Breast epithelium (tissue), 3 donors: ENCODE measurements around the gene UBAC1.

Source experiments
- POLR2A ChIP-seq: fragments of 450-650 bp; IDR thresholded peaks from one replicate; pipeline ENCODE4 v1.6.1; 2016; ENCODE audit warnings: antibody characterized with exemption, mild to moderate bottlenecking, moderate library complexity
- TF ChIP-seq, protein P1 (sequence below), 3 donors: fragments of 450-650 bp; IDR thresholded peaks; one replicate each; pipeline ENCODE4 v1.5.1; 2016 to 2017; ENCODE audit warnings: antibody characterized with exemption in 3 of 3, mild to moderate bottlenecking in 3 of 3, moderate library complexity in 3 of 3

DNA sequence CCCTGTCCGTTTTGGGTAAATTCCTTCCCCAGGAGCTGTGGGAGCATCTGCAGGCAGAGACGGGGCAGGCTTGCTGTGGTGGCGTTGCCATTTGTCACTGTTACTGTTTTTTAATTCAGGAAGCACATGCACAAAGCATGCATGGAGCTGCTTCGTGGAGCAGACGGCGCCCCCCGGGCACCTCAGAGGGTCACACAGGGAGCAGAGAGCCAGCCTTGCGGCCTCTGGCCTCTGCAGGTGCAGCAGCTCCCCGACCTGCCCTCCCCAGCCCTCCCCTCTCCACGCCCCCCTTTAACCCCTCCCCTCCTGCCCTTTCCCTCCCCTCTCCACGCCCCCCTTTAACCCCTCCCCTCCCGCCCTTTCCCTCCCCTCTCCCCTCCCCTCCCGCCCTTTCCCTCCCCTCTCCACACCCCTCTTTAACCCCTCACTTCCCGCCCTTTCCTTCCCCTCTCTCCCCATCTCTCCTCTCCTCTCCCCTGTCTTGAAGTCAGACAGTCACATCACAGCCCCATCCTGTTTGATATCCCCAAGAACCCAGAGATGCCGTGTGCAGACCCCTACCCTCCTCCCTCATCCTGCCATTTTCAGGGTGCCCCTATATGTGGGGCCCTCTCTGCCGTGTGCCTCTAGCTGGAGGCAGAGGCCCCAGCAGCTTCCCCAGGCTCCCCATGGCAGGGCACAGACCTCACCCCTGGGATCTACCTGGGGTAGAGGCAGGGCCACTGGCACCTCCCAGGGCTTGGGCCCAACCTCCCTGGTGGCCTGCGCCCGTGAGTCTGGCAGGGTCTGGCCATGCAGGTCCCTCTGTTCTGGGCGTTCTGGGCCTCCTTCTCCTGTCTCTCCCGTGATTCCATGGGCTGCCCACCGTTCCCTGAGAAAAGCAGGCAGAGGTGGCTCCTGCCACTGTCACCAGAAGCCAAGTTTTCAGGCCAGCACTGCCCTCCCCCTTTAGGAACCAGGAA, 29.6 kb upstream of the UBAC1 start:
- TF ChIP-seq, protein P1, sequence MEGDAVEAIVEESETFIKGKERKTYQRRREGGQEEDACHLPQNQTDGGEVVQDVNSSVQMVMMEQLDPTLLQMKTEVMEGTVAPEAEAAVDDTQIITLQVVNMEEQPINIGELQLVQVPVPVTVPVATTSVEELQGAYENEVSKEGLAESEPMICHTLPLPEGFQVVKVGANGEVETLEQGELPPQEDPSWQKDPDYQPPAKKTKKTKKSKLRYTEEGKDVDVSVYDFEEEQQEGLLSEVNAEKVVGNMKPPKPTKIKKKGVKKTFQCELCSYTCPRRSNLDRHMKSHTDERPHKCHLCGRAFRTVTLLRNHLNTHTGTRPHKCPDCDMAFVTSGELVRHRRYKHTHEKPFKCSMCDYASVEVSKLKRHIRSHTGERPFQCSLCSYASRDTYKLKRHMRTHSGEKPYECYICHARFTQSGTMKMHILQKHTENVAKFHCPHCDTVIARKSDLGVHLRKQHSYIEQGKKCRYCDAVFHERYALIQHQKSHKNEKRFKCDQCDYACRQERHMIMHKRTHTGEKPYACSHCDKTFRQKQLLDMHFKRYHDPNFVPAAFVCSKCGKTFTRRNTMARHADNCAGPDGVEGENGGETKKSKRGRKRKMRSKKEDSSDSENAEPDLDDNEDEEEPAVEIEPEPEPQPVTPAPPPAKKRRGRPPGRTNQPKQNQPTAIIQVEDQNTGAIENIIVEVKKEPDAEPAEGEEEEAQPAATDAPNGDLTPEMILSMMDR (IDR thresholded peaks at IDR 0.05) = no peak
- no peak for TF ChIP-seq POLR2A
